ENCODE results near the gene DNAH7. TPM values are rescaled to one million over a fixed set of nuclear protein-coding genes. Genes with fewer than 3 reads are reported as not detected.

DNAH7 gene
- total RNA-seq, 4 donors from 2014 or later, result 0.10 to 1.2 (median 0.27) TPM

- Histone ChIP-seq H3K9me3 (no peaks in the 10 kb centered on the region), H3K4me1 (no peaks in the 10 kb centered on the region), H3K27ac (no peak overlapping the region), H3K36me3 (no peaks in the 10 kb centered on the region), H3K27me3 (no peaks in the 10 kb centered on the region), H3K4me3 (no peak overlapping the region)
- no peak for TF ChIP-seq CTCF (IDR thresholded peaks at IDR 0.05)
- no peak for TF ChIP-seq POLR2A (IDR thresholded peaks at IDR 0.05)
- TF ChIP-seq POLR2AphosphoS5 (IDR thresholded peaks at IDR 0.05), result no peak
- TF ChIP-seq EP300 (IDR thresholded peaks at IDR 0.05), result no peak
- DNase-seq (ENCODE audit: low spot score in 2 of 2), result no peak
- 51% methylated on average over 4 of the region's 4 CpGs for WGBS
Observed at GRCh38 chr2:195863564-195863963, 205.1 kb downstream of the DNAH7 start.

- Histone ChIP-seq H3K4me3 (no peak overlapping the region), H3K4me1 (no peaks in the 10 kb centered on the region), H3K27me3 (no peaks in the 10 kb centered on the region), H3K36me3 (no peaks in the 10 kb centered on the region), H3K9me3 (no peaks in the 10 kb centered on the region), H3K27ac (no peak overlapping the region)
- 85% methylated on average over 3 of the region's 3 CpGs for WGBS
- TF ChIP-seq EP300 (IDR thresholded peaks at IDR 0.05) (no peak), POLR2A (IDR thresholded peaks at IDR 0.05) (no peak), CTCF (IDR thresholded peaks at IDR 0.05) (no peak), POLR2AphosphoS5 (IDR thresholded peaks at IDR 0.05) (no peak)
- no peak for DNase-seq (ENCODE audit: low spot score in 2 of 2)
Observed at GRCh38 chr2:195863121-195863520, 205.5 kb downstream of the DNAH7 start.

- H3K4me3 ChIP-seq, result no peak overlapping the region
- no peaks in the 10 kb centered on the region for H3K9me3 ChIP-seq
- WGBS, result 61% methylated on average over 5 of the region's 5 CpGs
- TF ChIP-seq CTCF (IDR thresholded peaks at IDR 0.05), result no peak
- TF ChIP-seq POLR2AphosphoS5 (IDR thresholded peaks at IDR 0.05), result no peak
- TF ChIP-seq POLR2A (IDR thresholded peaks at IDR 0.05), result no peak
- no peak for TF ChIP-seq EP300 (IDR thresholded peaks at IDR 0.05)
- no peak for DNase-seq (ENCODE audit: low spot score in 2 of 2)
- H3K27me3 ChIP-seq, result no peaks in the 10 kb centered on the region
- H3K27ac ChIP-seq, result no peak overlapping the region
- H3K36me3 ChIP-seq, result no peaks in the 10 kb centered on the region
- no peaks in the 10 kb centered on the region for H3K4me1 ChIP-seq
Observed at GRCh38 chr2:195861821-195862220, 206.8 kb downstream of the DNAH7 start.

- TF ChIP-seq CTCF (IDR thresholded peaks at IDR 0.05) (no peak), POLR2A (IDR thresholded peaks at IDR 0.05) (no peak), POLR2AphosphoS5 (IDR thresholded peaks at IDR 0.05) (no peak), EP300 (IDR thresholded peaks at IDR 0.05) (no peak)
Observed at GRCh38 chr2:195859513-195859912, 209.1 kb downstream of the DNAH7 start.

GRCh38 chr2:195857132-195857531 lies 211.5 kb downstream of the DNAH7 start:
- Histone ChIP-seq H3K4me1 (no peaks in the 10 kb centered on the region), H3K27me3 (no peaks in the 10 kb centered on the region), H3K36me3 (no peaks in the 10 kb centered on the region), H3K27ac (no peak overlapping the region), H3K4me3 (no peak overlapping the region), H3K9me3 (no peaks in the 10 kb centered on the region)
- WGBS, result 99% methylated on average over 2 of the region's 2 CpGs
- DNase-seq (ENCODE audit: low spot score in 2 of 2), result no peak
- TF ChIP-seq CTCF (IDR thresholded peaks at IDR 0.05), result no peak
- TF ChIP-seq EP300 (IDR thresholded peaks at IDR 0.05), result no peak
- no peak for TF ChIP-seq POLR2AphosphoS5 (IDR thresholded peaks at IDR 0.05)
- TF ChIP-seq POLR2A (IDR thresholded peaks at IDR 0.05), result no peak

More at GRCh38 chr2:195859513-195859912, 209.1 kb downstream of the DNAH7 start:
- H3K27me3 ChIP-seq, result no peaks in the 10 kb centered on the region
- H3K4me1 ChIP-seq, result no peaks in the 10 kb centered on the region
- no peak overlapping the region for H3K4me3 ChIP-seq
- no peaks in the 10 kb centered on the region for H3K9me3 ChIP-seq
- no peak overlapping the region for H3K27ac ChIP-seq
- 89% methylated on average over 2 of the region's 2 CpGs for WGBS
- no peak for DNase-seq (ENCODE audit: low spot score in 2 of 2)
- no peaks in the 10 kb centered on the region for H3K36me3 ChIP-seq
